GM13977 (cell line): Measurements from ENCODE around the gene UNC13A.
"Not testable (repeated sequence)": the region's sequence is repeated elsewhere in the genome, so short reads cannot be mapped to it uniquely, and the experiment has no call there.

ENCODE experiments used
- DNase-seq: peaks from one replicate; pipeline ENCODE4 v3.0.0; 2012; ENCODE audit warnings: low spot score
- in situ Hi-C: fragments of 300-500 bp; cut with MboI; formaldehyde crosslinking; loops from one replicate; pipeline ENCODE4 v1.12.0; 2022; ENCODE audit warnings: low sequenced_read_pairs, low pct_unique_long_range_greater_than_20kb, mixed read lengths, inconsistent platforms; ENCODE audit not compliant: unreplicated experiment
- TF ChIP-seq, protein P1 (sequence below): IDR thresholded peaks from 2 replicates; pipeline ENCODE4 v1.5.1; 2012; ENCODE audit warnings: mild to moderate bottlenecking, control low read depth; ENCODE audit not compliant: insufficient read depth; ENCODE audit errors: extremely low read depth, missing control alignments

UNC13A gene

DNA sequence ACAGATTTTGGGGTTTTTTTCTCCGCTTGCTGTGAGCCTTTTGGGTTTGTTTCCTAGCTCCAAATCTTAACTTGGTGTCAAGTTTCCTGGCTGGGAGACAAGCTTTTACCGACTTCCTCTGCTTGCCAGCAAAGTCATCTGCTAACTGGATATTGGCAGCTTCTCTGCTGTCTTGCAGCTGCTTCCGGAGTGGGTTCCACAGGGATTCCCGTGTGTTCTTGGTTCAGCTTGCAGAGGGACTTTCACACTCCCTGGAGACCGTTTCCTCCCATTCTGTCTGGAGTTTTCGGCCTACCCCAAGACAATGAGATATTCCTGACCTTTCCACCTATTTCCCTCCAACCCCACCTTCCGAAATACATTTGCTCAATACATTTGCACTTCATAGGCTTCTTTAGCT, 134.9 kb downstream of the UNC13A start:
- TF ChIP-seq, protein P1, sequence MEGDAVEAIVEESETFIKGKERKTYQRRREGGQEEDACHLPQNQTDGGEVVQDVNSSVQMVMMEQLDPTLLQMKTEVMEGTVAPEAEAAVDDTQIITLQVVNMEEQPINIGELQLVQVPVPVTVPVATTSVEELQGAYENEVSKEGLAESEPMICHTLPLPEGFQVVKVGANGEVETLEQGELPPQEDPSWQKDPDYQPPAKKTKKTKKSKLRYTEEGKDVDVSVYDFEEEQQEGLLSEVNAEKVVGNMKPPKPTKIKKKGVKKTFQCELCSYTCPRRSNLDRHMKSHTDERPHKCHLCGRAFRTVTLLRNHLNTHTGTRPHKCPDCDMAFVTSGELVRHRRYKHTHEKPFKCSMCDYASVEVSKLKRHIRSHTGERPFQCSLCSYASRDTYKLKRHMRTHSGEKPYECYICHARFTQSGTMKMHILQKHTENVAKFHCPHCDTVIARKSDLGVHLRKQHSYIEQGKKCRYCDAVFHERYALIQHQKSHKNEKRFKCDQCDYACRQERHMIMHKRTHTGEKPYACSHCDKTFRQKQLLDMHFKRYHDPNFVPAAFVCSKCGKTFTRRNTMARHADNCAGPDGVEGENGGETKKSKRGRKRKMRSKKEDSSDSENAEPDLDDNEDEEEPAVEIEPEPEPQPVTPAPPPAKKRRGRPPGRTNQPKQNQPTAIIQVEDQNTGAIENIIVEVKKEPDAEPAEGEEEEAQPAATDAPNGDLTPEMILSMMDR, result no peak
- in situ Hi-C loops, result no loop called here
- DNase-seq, result no peak

- DNase-seq, in situ Hi-C loops: not testable (repeated sequence)
Observed at GRCh38 chr19:17552735-17553134, 135.4 kb downstream of the UNC13A start.
